Esophagus mucosa (tissue), 1 donor: ENCODE results near the gene PLEKHA1. TPM values are rescaled to one million over a fixed set of nuclear protein-coding genes. Genes with fewer than 3 reads are reported as not detected.
A peak's percentile ranks its signal among the peaks of the same experiment; 100 is the strongest.

Experiments
- ATAC-seq: fragments of 200-7000 bp; cut with Tn5 transposase; one replicate; pipeline ENCODE4 v1.9.1; 2020
- total RNA-seq: library from RNA; stranded (reverse); gene quantifications from one replicate; pipeline ENCODE4 v1.2.4, GENCODE V29; 2023
- donor health status: DM: yes; HTN: yes; CAD: no.

Gene PLEKHA1
- total RNA-seq, 1 donor from 2014 or later: 39.5 TPM

- peak; percentile 39 for ATAC-seq
These were observed 27.2 kb upstream of the PLEKHA1 start for GRCh38 chr10:122347170-122347841.

GRCh38 chr10:122348512-122348911 is 26.0 kb upstream of the PLEKHA1 start:
- peak; percentile 86 for ATAC-seq

GRCh38 chr10:122348935-122349361 is 25.6 kb upstream of the PLEKHA1 start:
- ATAC-seq: peak; percentile 30

GRCh38 chr10:122349758-122350369 is 24.6 kb upstream of the PLEKHA1 start:
- ATAC-seq: peak; percentile 16

- ATAC-seq: no peak
These were observed 23.6 kb upstream of the PLEKHA1 start for GRCh38 chr10:122350893-122351292.

- no peak for ATAC-seq
These were observed 21.5 kb upstream of the PLEKHA1 start for GRCh38 chr10:122352817-122353525.

GRCh38 chr10:122354383-122354782 is 20.1 kb upstream of the PLEKHA1 start:
- ATAC-seq: no peak

- ATAC-seq: no peak
These were observed 16.8 kb upstream of the PLEKHA1 start for GRCh38 chr10:122357685-122358084.

- no peak for ATAC-seq
These were observed 14.9 kb upstream of the PLEKHA1 start for GRCh38 chr10:122359621-122360020.

GRCh38 chr10:122361046-122361445 is 13.5 kb upstream of the PLEKHA1 start:
- ATAC-seq: no peak

GRCh38 chr10:122362031-122362592 is 12.4 kb upstream of the PLEKHA1 start:
- no peak for ATAC-seq

- peak; percentile 41 for ATAC-seq
These were observed 11.9 kb upstream of the PLEKHA1 start for GRCh38 chr10:122362621-122363020.

GRCh38 chr10:122363311-122363710 is 11.2 kb upstream of the PLEKHA1 start:
- ATAC-seq: no peak

GRCh38 chr10:122363722-122364463 is 10.6 kb upstream of the PLEKHA1 start:
- ATAC-seq: peak; percentile 84

- no peak for ATAC-seq
These were observed 5.8 kb upstream of the PLEKHA1 start for GRCh38 chr10:122368502-122369254.

- no peak for ATAC-seq
These were observed 1.4 kb upstream of the PLEKHA1 start for GRCh38 chr10:122373108-122373507.

- ATAC-seq: no peak
These were observed 787 bp upstream of the PLEKHA1 start for GRCh38 chr10:122373721-122374120.

GRCh38 chr10:122374859-122375678 is 561 bp downstream of the PLEKHA1 start:
- peak; percentile 60 for ATAC-seq

GRCh38 chr10:122375679-122376160 is 1.2 kb downstream of the PLEKHA1 start:
- ATAC-seq: no peak

GRCh38 chr10:122376364-122376961 is 2.0 kb downstream of the PLEKHA1 start:
- ATAC-seq: no peak
